ENCODE results near the gene SLC39A1. TPM values are rescaled to one million over a fixed set of nuclear protein-coding genes. Genes with fewer than 3 reads are reported as not detected.

Gene SLC39A1
- total and polyA plus RNA-seq, 9 of the 15 experiments (the other 6 are each of a cell fraction or from before 2014, with no cell fraction given) = 9.9 to 81.1 (median 62.7) TPM

- TF ChIP-seq KLF10 (CRISPR knock-in tag; IDR thresholded peaks at IDR 0.05) = no peak
- no peak for TF ChIP-seq CCAR2 (IDR thresholded peaks at IDR 0.05; ENCODE audit: low read depth, low read length)
- peak in 1 of 2 experiments; percentile 69; a peak in 1 of 4 replicates for TF ChIP-seq ZMIZ1 (IDR thresholded peaks at IDR 0.05; ENCODE audit: low read depth in 2 of 2, low read length in 2 of 2)
- TF ChIP-seq JUNB (CRISPR knock-in tag; conservative IDR thresholded peaks at IDR 0.05) = no peak
- TF ChIP-seq SRSF3 (IDR thresholded peaks at IDR 0.05; ENCODE audit: insufficient read depth, low read length) = no peak
- TF ChIP-seq, protein P1, sequence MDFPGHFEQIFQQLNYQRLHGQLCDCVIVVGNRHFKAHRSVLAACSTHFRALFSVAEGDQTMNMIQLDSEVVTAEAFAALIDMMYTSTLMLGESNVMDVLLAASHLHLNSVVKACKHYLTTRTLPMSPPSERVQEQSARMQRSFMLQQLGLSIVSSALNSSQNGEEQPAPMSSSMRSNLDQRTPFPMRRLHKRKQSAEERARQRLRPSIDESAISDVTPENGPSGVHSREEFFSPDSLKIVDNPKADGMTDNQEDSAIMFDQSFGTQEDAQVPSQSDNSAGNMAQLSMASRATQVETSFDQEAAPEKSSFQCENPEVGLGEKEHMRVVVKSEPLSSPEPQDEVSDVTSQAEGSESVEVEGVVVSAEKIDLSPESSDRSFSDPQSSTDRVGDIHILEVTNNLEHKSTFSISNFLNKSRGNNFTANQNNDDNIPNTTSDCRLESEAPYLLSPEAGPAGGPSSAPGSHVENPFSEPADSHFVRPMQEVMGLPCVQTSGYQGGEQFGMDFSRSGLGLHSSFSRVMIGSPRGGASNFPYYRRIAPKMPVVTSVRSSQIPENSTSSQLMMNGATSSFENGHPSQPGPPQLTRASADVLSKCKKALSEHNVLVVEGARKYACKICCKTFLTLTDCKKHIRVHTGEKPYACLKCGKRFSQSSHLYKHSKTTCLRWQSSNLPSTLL (IDR thresholded peaks at IDR 0.05) = no peak
- TF ChIP-seq ZNF134 (CRISPR knock-in tag; conservative IDR thresholded peaks at IDR 0.05) = no peak
- no peak for TF ChIP-seq PRPF4 (IDR thresholded peaks at IDR 0.05; ENCODE audit: insufficient read depth, low read depth, low read length, poor library complexity, severe bottlenecking)
- TF ChIP-seq DEAF1 (CRISPR knock-in tag; IDR thresholded peaks at IDR 0.05) = 0 out of 2 replicates have a peak, but pooled peaks have one; percentile 15
- no peak for TF ChIP-seq ZC3H4 (CRISPR knock-in tag; IDR thresholded peaks at IDR 0.05; ENCODE audit: borderline replicate concordance)
- TF ChIP-seq ZNF124 (CRISPR knock-in tag; IDR thresholded peaks at IDR 0.05) = no peak
- TF ChIP-seq ZNF398 (CRISPR knock-in tag; IDR thresholded peaks at IDR 0.05) = no peak
- TF ChIP-seq, protein P2, sequence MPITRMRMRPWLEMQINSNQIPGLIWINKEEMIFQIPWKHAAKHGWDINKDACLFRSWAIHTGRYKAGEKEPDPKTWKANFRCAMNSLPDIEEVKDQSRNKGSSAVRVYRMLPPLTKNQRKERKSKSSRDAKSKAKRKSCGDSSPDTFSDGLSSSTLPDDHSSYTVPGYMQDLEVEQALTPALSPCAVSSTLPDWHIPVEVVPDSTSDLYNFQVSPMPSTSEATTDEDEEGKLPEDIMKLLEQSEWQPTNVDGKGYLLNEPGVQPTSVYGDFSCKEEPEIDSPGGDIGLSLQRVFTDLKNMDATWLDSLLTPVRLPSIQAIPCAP (CRISPR knock-in tag; IDR thresholded peaks at IDR 0.05; ENCODE audit: borderline replicate concordance) = no peak; the same call in 1 of the 2 replicates
- TF ChIP-seq ZNF212 (CRISPR knock-in tag; IDR thresholded peaks at IDR 0.05) = no peak
- TF ChIP-seq NBN (IDR thresholded peaks at IDR 0.05; ENCODE audit: low read depth) = peak; percentile 64; the same call in 1 of the 2 replicates
- TF ChIP-seq, protein P3, sequence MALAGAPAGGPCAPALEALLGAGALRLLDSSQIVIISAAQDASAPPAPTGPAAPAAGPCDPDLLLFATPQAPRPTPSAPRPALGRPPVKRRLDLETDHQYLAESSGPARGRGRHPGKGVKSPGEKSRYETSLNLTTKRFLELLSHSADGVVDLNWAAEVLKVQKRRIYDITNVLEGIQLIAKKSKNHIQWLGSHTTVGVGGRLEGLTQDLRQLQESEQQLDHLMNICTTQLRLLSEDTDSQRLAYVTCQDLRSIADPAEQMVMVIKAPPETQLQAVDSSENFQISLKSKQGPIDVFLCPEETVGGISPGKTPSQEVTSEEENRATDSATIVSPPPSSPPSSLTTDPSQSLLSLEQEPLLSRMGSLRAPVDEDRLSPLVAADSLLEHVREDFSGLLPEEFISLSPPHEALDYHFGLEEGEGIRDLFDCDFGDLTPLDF (CRISPR knock-in tag; IDR thresholded peaks at IDR 0.05) = peak; percentile 89
These were observed 27.3 kb upstream of the SLC39A1 start, which contains the start of gene RPS27 (continued) for GRCh38 chr1:153990468-153991150.
